HCT116 (cell line): Measurements from ENCODE around the gene DMXL2. TPM values are rescaled to one million over a fixed set of nuclear protein-coding genes. Genes with fewer than 3 reads are reported as not detected.
"Not testable (repeated sequence)": the region's sequence is repeated elsewhere in the genome, so short reads cannot be mapped to it uniquely, and the experiment has no call there.

Source experiments
- ATAC-seq: fragments of 200-7000 bp; cut with Tn5 transposase; 2 replicates; pipeline ENCODE4 v1.9.1; 2020; ENCODE audit warnings: mild to moderate bottlenecking, moderate library complexity
- BruUV-seq: library from RNA; stranded (reverse); fragments of 400-500 nt; replicated peaks from 2 replicates; lab custom pipeline; 2021; lab: Mats Ljungman, UMichigan
- CTCF ChIA-PET: fragments of 300-600 bp; sonication (Branson Sonifier 250); formaldehyde crosslinking; loops from one replicate; lab custom pipeline; 2021; ENCODE audit warnings: antibody characterized with exemption; lab: Charles Lee
- POLR2A ChIA-PET: fragments of 300-600, 350-600 bp; sonication (Branson Sonifier 250); formaldehyde crosslinking; loops from one replicate; lab custom pipeline; 2021; ENCODE audit warnings: antibody characterized with exemption; lab: Charles Lee
- RAD21 ChIA-PET, 2 experiments: fragments of 300-600 bp; sonication (Branson Sonifier 250); formaldehyde crosslinking; loops; one replicate each; lab custom pipeline; 2023; ENCODE audit warnings: low total read pairs in 2 of 2; ENCODE audit not compliant: uncharacterized antibody in 2 of 2, unreplicated experiment in 2 of 2, low non-redundant PET in 1 of 2; lab: Charles Lee
- DNase-seq: peaks from one replicate; pipeline ENCODE4 v3.0.0-alpha.2; 2010; ENCODE audit warnings: low read depth, low spot score
- H2AFZ ChIP-seq: fragments of 200-600 bp; shearing (Covaris generic), sonication (generic); 2 replicates; pipeline ENCODE4 v1.6.1; 2017; ENCODE audit warnings: low read depth, mixed run types, mixed read lengths, antibody characterized with exemption, low read length; ENCODE audit not compliant: poor library complexity, severe bottlenecking
- H3K27ac ChIP-seq: 2 replicates; pipeline ENCODE4 v1.5.1; 2012; ENCODE audit warnings: low read depth, low read length
- H3K27me3 ChIP-seq: fragments of 200-600 bp; sonication (generic); 2 replicates; pipeline ENCODE4 v1.6.1; 2016; ENCODE audit warnings: mixed run types, low read length, mixed read lengths; ENCODE audit not compliant: insufficient read depth
- H3K36me3 ChIP-seq, 2 experiments: fragments of 200-500 bp in 1 of 2; fragments of 200-600 bp in 1 of 2; sonication (Bioruptor generic) in 1 of 2; sonication (generic) in 1 of 2; 2 replicates each; pipeline versions ENCODE4 v1.5.1 to v1.6.1; 2014 to 2016; ENCODE audit warnings: low read length in 2 of 2, inconsistent platforms in 1 of 2, mixed read lengths in 1 of 2, mixed run types in 1 of 2; ENCODE audit not compliant: insufficient read depth in 2 of 2, control insufficient read depth in 1 of 2
- H3K4me1 ChIP-seq, 2 experiments: fragments of 200-600 bp in 1 of 2; sonication (generic) in 1 of 2; 2 replicates each; pipeline versions ENCODE4 v1.5.1 to v1.6.1; 2012 to 2017; ENCODE audit warnings: low read length in 2 of 2, inconsistent platforms in 1 of 2, mild to moderate bottlenecking in 1 of 2, mixed read lengths in 1 of 2, mixed run types in 1 of 2, moderate library complexity in 1 of 2; ENCODE audit not compliant: insufficient read depth in 2 of 2, control insufficient read depth in 1 of 2
- H3K4me2 ChIP-seq: fragments of 200-600 bp; sonication (generic); 2 replicates; pipeline ENCODE4 v1.6.1; 2017; ENCODE audit warnings: mixed run types, low read length, mixed read lengths
- H3K4me3 ChIP-seq, 2 experiments: fragments of 200-600 bp in 1 of 2; sonication (generic) in 1 of 2; replicated peaks in 1 of 2; 2 replicates each; pipeline ENCODE4 v1.5.1; 2011 to 2016; ENCODE audit warnings: low read length in 2 of 2, control low read depth in 1 of 2, low read depth in 1 of 2, mild to moderate bottlenecking in 1 of 2, mixed read lengths in 1 of 2, mixed run types in 1 of 2
- H3K79me2 ChIP-seq: fragments of 200-600 bp; sonication (generic); 2 replicates; pipeline ENCODE4 v1.6.1; 2017; ENCODE audit warnings: mild to moderate bottlenecking, mixed run types, low read length, moderate library complexity, mixed read lengths; ENCODE audit not compliant: insufficient read depth
- H3K9ac ChIP-seq: fragments of 200-600 bp; sonication (generic); 2 replicates; pipeline ENCODE4 v1.6.1; 2016; ENCODE audit warnings: low read length, mixed read lengths
- H3K9me2 ChIP-seq: fragments of 200-600 bp; sonication (generic), shearing (Covaris generic); 2 replicates; pipeline ENCODE4 v1.6.1; 2017; ENCODE audit warnings: mixed run types, mild to moderate bottlenecking, moderate library complexity; ENCODE audit not compliant: insufficient read depth
- H3K9me3 ChIP-seq, 2 experiments: fragments of 200-500 bp in 1 of 2; fragments of 200-600 bp in 1 of 2; sonication (Bioruptor generic) in 1 of 2; sonication (generic) in 1 of 2; 2 replicates each; pipeline ENCODE4 v1.6.1; 2014 to 2017; ENCODE audit warnings: low read length in 2 of 2, mixed read lengths in 2 of 2, inconsistent platforms in 1 of 2, low read depth in 1 of 2, mild to moderate bottlenecking in 1 of 2, mixed run types in 1 of 2, moderate library complexity in 1 of 2; ENCODE audit not compliant: control insufficient read depth in 1 of 2, insufficient read depth in 1 of 2
- H4K20me1 ChIP-seq: fragments of 200-600 bp; sonication (generic), shearing (Covaris generic); 2 replicates; pipeline ENCODE4 v1.6.1; 2017; ENCODE audit warnings: mixed run types, mild to moderate bottlenecking, moderate library complexity; ENCODE audit not compliant: insufficient read depth
- ELF1 ChIP-seq: IDR thresholded peaks from 2 replicates; pipeline ENCODE4 v1.6.1; 2012; ENCODE audit warnings: low read depth, borderline replicate concordance
- TCF7L2 ChIP-seq: IDR thresholded peaks from 2 replicates; pipeline ENCODE4 v1.7.0; 2011; ENCODE audit warnings: borderline replicate concordance, inconsistent platforms; ENCODE audit not compliant: insufficient read depth, insufficient read length; ENCODE audit errors: extremely low read depth
- ZNF274 ChIP-seq: fragments of 200-500 bp; sonication (Bioruptor generic); IDR thresholded peaks from 2 replicates; pipeline ENCODE4 v1.6.1; 2014; ENCODE audit warnings: mild to moderate bottlenecking, low read depth, low read length, inconsistent platforms
- intact Hi-C: fragments of 100-400 bp; cut with micrococcal nuclease; formaldehyde crosslinking; loops from 2 replicates; pipeline ENCODE4 v1.10.0; 2022
- total RNA-seq: library from RNA; stranded (reverse); gene quantifications from one replicate; pipeline ENCODE4 v1.2.1, GENCODE V29; 2021; ENCODE audit not compliant: unreplicated experiment

DMXL2 gene
- total RNA-seq, 1 experiment from 2014 or later, result 21.5 TPM

DNA sequence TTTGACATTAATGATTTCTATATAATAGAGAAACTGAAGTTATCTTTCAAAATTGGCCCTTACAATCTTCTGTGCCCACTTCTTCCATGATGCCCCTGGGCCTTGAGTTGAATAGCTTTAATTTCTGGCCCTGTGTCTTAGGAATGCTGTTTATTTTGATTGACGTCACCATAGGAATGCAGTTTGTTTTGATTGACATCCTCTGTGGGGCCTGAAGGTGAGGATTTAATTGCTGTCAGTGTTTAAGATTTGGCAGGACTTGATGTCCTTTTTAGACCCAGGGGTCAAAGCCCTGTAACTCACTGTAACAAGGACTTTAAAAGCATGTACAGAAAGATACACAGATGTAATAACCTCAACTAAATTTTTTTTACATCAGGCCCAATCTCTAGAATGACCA is 197.8 kb downstream of the DMXL2 start:
- peak; percentile 13 for DNase-seq
- H3K9me3 ChIP-seq, result no peaks in the 10 kb centered on the region
- peak overlapping the region; percentile 31 for H3K4me2 ChIP-seq
- no peaks in the 10 kb centered on the region for H3K36me3 ChIP-seq
- no peak overlapping the region for H3K4me3 ChIP-seq
- H3K27ac ChIP-seq, result no peak overlapping the region
- TF ChIP-seq TCF7L2, result no peak
- no peak for TF ChIP-seq ELF1
- TF ChIP-seq ZNF274, result no peak
- intact Hi-C loops, result no loop called here
- ChIA-PET CTCF (no interaction called here), POLR2A (no interaction called here), RAD21 (no interaction called here)
- peaks cover 19 to 25% of the 10 kb centered on the region in 2 experiments for H3K4me1 ChIP-seq
- H3K9ac ChIP-seq, result no peak overlapping the region
- ATAC-seq, result no peak; the same call in 1 of the 2 replicates
- no TSS peak for BruUV-seq
- no peaks in the 10 kb centered on the region for H3K27me3 ChIP-seq
- no peaks in the 10 kb centered on the region for H3K79me2 ChIP-seq
- no peak overlapping the region for H2AFZ ChIP-seq
- H4K20me1 ChIP-seq, result no peaks in the 10 kb centered on the region
- no peaks in the 10 kb centered on the region for H3K9me2 ChIP-seq

DNA sequence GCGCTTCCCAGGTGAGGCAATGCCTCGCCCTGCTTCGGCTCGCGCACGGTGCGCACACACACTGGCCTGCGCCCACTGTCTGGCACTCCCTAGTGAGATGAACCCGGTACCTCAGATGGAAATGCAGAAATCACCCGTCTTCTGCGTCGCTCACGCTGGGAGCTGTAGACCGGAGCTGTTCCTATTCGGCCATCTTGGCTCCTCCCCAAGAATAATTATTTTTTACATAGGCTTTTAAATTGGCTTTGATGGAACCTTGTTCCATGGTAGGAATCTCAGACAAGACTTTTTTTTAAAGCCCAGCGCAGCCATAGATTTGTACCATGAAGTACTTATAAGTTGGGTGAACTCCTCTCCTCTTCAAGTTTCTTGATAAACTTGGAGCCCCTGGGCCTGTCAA is 199.5 kb downstream of the DMXL2 start:
- intact Hi-C loops, H3K27ac ChIP-seq, H3K9ac ChIP-seq, H3K27me3 ChIP-seq, H3K4me3 ChIP-seq, H3K4me2 ChIP-seq, H3K36me3 ChIP-seq, BruUV-seq, ATAC-seq, CTCF ChIA-PET, H2AFZ ChIP-seq, H3K9me2 ChIP-seq, H4K20me1 ChIP-seq, DNase-seq, H3K79me2 ChIP-seq, POLR2A ChIA-PET, H3K9me3 ChIP-seq, RAD21 ChIA-PET: not testable (repeated sequence)
- peaks cover 19 to 25% of the 10 kb centered on the region in 2 experiments for H3K4me1 ChIP-seq
